Right lobe of liver (tissue), 4 donors: Measurements from ENCODE around the gene ADARB2.

Experiments
- POLR2A ChIP-seq: fragments of 450-650 bp; IDR thresholded peaks from one replicate; pipeline ENCODE4 v1.6.1; 2017; ENCODE audit warnings: antibody characterized with exemption, mild to moderate bottlenecking
- TF ChIP-seq, protein P1 (sequence below), 4 donors: fragments of 200-600 bp in 3 of 4; fragments of 450-650 bp in 1 of 4; IDR thresholded peaks; one replicate each; pipeline versions ENCODE4 v1.5.1 to v1.8.0; 2016 to 2022; ENCODE audit warnings: antibody characterized with exemption in 4 of 4, mild to moderate bottlenecking in 2 of 4
- donor health status: DM: no; HTN: no; CAD: no.
- donor health status: DM: no; HTN: no; CAD: no.
- donor health status: DM: no; HTN: yes; CAD: no.

DNA sequence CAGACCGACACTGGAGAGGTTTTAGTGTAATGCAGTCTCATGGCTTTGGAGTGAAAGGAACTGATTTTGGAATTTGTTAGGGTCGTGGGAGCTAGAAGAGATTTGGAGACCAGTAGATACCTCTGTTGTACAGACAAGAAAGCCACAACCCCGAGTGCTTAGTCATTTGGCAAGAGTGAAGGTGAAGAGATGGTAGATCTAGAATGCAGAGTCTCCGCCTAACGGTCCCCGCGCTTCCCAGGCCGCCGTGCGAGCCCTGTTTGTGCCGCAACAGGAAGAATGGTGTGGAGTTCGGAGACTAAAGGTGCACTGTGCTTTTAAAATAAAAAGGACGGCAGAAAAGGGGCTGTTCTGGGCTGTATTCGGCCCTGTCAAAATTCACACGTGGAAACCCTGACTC lies 186.7 kb downstream of the ADARB2 start:
- no peak for TF ChIP-seq POLR2A
- TF ChIP-seq, protein P1, sequence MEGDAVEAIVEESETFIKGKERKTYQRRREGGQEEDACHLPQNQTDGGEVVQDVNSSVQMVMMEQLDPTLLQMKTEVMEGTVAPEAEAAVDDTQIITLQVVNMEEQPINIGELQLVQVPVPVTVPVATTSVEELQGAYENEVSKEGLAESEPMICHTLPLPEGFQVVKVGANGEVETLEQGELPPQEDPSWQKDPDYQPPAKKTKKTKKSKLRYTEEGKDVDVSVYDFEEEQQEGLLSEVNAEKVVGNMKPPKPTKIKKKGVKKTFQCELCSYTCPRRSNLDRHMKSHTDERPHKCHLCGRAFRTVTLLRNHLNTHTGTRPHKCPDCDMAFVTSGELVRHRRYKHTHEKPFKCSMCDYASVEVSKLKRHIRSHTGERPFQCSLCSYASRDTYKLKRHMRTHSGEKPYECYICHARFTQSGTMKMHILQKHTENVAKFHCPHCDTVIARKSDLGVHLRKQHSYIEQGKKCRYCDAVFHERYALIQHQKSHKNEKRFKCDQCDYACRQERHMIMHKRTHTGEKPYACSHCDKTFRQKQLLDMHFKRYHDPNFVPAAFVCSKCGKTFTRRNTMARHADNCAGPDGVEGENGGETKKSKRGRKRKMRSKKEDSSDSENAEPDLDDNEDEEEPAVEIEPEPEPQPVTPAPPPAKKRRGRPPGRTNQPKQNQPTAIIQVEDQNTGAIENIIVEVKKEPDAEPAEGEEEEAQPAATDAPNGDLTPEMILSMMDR (IDR thresholded peaks at IDR 0.05) = no peak
